Left colon (tissue), 2 donors: ENCODE data around the gene CADM1. TPM values are rescaled to one million over a fixed set of nuclear protein-coding genes. Genes with fewer than 3 reads are reported as not detected.

Experiments
- ATAC-seq: fragments of 200-7000 bp; cut with Tn5 transposase; one replicate; pipeline ENCODE4 v1.9.1; 2020; ENCODE audit warnings: mild to moderate bottlenecking, moderate library complexity
- DNase-seq, 2 donors: peaks; one replicate each; pipeline ENCODE4 v3.0.0-alpha.2; 2020
- intact Hi-C, 2 donors: fragments of 100-400 bp; cut with DNase I in 1 of 2; cut with micrococcal nuclease in 1 of 2; formaldehyde crosslinking; loops; one replicate each; pipeline versions ENCODE4 v1.11.2 to v1.14.0; 2022; cut with DNase I, micrococcal nuclease
- total RNA-seq, 2 donors: library from RNA; stranded (reverse); fragmentation: NEBNext Ultra II Directional; extraction: Animal tissue kit (Norgen Biotek cat#: 25700); gene quantifications; one replicate each; pipeline ENCODE4 v1.2.1, GENCODE V29; 2021
- donor health status: DM: no; HTN: no; CAD: no.
- donor health status: DM: yes; HTN: yes; CAD: no.

Gene CADM1
- total RNA-seq, 2 donors from 2014 or later: 3.8 to 5.8 TPM

DNA sequence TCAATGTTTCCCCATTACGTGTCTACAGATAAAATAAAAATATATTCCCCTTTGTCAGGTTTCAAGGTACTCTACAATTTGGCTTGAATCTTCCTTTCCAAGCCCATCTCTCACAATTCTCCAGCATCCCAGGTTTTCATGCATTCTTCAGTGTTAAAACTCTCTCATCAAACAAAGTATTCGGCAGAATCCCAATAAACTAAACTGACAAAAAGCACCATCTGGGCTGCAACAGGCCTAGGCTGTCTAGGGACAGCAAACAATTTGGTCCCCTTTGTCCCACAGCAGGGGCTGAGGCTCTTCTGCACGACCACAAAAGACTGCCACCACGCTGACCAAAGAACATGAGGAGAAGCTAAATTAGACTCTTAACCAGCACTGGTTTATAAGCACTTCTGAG lies 159.4 kb downstream of the CADM1 start:
- intact Hi-C loops: no loop called here
- no peak for DNase-seq
- no peak for ATAC-seq

DNA sequence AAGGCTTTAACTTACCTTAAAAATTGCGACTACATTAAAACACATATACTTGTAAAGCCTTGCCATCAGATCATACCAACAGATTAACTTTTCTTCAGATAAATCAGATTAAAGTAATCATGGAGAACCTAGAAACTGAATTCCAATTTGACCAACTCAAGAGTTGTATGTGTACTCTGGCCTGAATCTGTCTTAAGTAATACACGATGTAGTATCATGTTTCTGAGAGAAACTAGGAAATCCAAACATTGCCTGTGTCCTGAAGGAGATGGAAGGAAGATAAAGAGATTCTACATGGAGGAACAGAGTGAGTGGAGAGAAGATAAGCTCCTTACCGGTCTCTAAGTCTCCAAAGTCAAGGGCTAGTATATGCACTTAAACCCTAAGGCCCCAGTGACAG lies 162.1 kb downstream of the CADM1 start:
- no peak for ATAC-seq

DNA sequence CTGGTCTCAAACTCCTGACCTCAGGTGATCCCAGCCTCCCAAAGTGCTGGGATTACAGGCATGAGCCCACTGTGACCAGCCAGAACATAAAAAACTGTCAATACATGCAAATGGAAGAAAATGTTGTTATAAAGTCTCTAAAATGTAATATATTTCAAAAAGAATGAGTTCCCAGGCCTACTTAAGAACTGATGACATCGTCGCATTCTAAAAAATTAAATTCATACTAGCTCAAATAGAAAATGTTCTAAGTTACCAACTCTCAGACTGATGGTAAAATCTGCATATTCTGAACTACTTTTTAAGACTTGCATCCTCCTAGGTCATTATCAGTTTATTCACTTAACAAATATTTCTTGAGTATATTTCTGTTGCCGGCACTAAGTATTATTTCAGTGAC lies 163.3 kb downstream of the CADM1 start:
- DNase-seq: no peak
- intact Hi-C loops: no loop called here
- ATAC-seq: no peak

More for the DNA sequence above, 162.1 kb downstream of the CADM1 start:
- intact Hi-C loops: no loop called here
- DNase-seq: no peak

DNA sequence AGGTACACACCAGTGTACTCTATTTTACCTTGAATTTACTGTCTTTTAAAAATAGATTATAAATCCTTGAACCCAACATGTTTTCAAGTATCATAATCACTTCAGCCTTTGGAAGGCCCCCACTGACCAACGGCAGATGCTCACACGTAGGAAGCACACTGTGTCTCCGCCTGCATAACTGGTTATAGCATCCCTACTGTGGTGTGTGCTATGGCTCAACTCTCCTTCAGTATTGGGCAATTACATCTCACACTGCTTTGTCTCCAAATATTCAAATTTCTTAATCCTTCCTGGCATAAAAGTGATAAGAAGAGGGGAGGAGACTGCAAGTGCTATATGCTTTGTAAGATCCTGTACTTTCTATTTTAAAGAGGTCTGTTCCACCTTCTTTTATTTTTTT lies 165.7 kb downstream of the CADM1 start:
- no peak for ATAC-seq
- intact Hi-C loops: loop anchor here in 1 of 2 donors (10.0 kb wide), 1 partner anchor 156 kb away; no protein-coding TSS in a partner anchor
- no peak for DNase-seq

DNA sequence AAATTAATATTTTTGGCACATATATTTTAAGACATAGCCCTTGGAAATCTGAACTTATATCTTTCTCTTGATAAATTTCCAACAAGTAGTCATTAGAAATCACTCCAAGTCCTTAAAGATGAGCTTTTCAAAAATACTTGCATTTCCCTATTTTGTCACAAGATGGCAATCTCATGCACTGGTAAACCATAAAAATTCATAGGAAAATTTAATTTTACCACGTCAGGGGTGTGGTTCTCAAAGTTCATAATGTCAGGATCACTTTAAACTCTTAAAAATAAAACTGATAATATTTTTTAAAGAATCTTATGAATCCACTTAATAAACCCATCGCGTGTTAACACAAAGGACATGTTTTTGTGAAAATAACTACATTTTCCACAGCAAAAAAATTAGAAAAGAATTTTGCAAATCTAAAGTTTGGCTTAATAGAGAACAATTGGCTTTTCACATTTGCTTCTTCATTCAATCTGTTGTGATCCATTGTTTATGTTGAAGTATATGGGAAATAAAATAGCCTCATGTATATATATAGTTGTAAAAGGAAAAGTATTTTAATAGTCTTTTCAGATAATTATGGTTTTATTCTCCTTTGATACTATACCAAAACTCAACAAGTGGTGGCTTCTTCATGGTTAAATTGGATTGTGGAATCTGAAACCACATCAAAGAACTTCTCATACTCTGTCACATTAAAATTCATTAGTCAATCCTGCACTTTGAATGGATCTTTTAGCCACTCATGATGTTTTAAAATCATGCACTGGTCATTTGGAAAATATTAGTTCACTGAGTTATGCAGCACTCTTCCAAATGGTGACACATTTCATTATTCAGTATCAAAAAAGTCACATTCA lies 169.1 kb downstream of the CADM1 start:
- ATAC-seq (no peak), DNase-seq (no peak)
- intact Hi-C loops: loop anchor here in 1 of 2 donors (5.0 to 10.0 kb wide), 2 partner anchors 160 to 942 kb away; no protein-coding TSS in a partner anchor

DNA sequence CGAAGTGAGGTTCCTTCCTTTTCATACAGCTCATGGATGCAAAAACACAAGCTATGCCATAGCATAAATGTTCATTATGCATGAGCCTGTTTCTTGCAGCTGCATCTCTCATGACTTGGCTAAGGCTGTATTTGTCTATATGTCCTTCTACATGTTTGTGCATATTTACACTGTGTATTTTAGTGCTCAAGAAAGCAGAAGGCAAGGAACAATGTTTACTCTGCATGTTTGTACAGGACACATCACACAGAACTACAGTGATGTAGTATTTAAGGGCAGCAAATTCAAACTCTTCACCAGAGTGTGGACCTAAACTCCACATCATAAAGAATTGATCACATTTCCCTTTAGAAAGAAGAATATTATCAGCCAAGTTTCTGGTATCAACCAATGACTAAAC lies 170.3 kb downstream of the CADM1 start:
- no peak for DNase-seq
- peak; percentile 25 for ATAC-seq
- intact Hi-C loops: loop anchor here in 1 of 2 donors (5.0 to 10.0 kb wide), 2 partner anchors 161 to 943 kb away; no protein-coding TSS in a partner anchor

DNA sequence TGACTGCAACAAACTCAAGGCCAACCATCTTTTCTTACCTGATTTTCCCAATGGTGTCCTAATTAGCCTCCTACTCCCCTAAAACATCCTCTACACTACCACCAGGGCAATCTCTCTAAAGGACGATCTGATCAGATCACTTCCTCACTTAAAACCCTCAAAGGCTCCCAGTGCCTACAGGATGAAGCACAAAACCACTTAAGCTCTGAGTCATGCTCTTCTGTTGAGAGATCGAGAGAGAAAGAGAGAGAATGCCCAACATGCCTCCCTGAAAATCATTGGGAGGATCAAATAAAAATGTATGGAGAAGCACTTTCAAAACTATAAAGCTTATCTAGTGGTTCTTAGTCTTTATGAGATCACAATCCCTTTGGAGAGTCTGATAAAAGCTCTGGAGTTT lies 171.1 kb downstream of the CADM1 start:
- intact Hi-C loops: loop anchor here in 1 of 2 donors (5.0 to 10.0 kb wide), 2 partner anchors 162 to 944 kb away; no protein-coding TSS in a partner anchor
- ATAC-seq (no peak), DNase-seq (no peak)

DNA sequence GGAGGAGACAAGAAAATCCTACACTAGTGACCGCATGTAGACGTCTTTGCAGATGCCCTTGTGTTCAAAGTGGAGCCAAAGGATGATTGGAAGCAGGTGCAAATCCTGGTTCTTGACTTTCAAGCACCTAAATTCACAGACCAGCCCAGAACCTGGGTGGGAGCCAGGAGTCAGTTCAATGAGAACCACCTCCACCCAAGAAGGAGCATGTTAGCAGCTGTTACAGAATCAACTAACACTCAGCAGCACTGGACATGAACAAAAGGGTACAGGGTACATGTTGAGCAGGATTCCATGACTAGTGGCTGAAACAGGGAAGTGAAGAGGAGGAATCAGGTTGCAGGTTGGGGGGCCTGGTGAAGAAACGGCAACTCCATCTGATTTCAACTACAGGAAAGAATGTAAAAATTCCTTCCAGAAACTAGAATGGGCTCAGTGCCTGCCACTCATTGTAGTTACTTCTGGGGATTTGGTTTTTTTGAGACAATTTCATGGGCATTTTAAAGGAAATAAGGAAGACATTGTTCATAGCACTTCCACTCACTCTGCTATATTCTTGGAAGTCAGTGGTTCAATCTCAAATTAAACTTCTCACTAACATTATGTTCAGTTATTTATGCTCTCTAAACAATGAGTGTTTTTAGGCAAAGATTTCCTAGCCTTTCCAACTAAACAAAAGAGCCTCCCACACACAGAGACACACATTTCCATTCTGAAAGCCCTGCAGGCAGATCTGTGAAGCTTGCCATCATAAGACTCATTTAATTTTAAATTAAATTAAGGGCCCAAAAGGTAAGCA lies 173.3 kb downstream of the CADM1 start:
- DNase-seq: no peak
- intact Hi-C loops: loop anchor here in 1 of 2 donors (5.0 to 10.0 kb wide), 2 partner anchors 164 to 946 kb away; no protein-coding TSS in a partner anchor
- no peak for ATAC-seq

DNA sequence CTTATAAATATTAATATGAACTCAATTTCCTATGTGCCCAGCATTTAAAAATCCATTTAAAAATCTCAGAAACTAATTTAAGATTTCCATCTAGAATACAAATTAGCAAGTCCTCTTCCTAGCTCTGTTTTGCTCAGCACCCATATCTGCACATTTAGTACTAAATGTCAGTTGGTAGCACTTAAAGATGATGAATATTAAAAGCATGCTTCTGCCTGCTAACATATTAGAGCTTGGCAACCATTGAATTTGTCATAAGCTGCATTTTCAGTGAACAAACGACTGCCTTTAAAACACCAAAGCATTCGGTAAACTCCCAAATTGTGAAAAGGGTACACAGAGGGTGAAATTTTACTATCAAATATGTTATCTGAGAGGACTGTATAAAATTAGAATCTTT lies 177.7 kb downstream of the CADM1 start:
- ATAC-seq: no peak
- intact Hi-C loops: no loop called here
- no peak for DNase-seq

DNA sequence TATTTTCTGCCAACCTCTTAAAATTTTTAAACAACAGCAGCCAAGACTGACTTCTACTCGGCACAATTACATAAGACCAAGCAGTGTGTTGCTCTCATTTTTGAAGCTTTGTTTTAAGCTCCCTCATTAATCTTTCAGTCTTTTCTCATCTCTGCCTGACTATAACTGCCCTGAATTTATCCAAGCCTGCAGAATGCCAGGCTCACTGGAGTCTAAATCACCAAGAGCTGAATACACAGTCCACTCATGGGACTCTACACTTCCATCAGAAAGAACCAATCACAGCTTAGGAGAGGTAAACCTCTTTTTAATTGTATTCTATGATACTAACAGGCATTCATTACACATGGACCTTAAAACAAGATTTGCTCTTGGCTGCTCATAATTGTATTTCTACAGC lies 178.7 kb downstream of the CADM1 start:
- DNase-seq: no peak
- intact Hi-C loops: no loop called here

DNA sequence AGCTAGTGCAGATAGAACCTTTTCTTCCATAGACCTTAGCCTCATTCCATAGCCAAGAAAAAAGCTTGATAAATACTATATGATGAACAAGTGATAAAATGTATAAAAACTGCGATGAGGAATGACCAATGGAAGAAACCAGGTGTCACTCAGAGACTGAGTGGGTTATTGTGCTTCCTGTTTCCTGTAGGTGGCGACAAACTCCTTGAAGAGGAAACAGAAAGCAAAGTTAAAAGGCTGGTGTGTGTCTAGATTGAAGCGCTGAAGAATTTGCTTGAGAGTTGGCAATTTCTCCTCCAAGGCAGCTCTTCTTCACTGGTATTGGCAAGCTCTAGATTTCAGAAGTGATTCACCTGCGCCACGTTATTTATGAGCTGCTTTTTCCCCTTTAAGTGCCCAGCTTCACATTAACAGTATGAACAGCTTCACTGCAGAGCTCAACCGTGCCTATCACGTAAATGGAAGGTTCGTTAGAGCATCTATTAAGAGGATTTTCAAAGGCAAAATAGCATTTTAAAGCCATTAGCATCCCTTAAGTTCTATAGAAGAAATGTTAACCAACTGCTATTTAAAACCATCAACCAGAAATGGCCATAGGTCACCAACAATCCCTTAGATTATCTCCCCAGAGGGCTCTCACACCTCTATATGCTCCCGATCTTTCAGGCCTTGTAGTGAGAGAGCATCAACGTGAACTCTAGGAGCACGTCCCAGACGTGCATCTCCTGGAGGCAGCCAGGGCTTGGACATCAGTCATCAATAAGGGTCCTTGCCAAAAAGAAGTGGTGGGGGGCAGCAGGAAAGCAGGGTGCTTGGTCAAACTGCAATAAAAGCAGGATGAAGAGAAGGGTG lies 179.4 kb downstream of the CADM1 start:
- intact Hi-C loops: no loop called here
- DNase-seq (no peak), ATAC-seq (peak; percentile 89)

More for the DNA sequence above, 178.7 kb downstream of the CADM1 start:
- no peak for ATAC-seq

DNA sequence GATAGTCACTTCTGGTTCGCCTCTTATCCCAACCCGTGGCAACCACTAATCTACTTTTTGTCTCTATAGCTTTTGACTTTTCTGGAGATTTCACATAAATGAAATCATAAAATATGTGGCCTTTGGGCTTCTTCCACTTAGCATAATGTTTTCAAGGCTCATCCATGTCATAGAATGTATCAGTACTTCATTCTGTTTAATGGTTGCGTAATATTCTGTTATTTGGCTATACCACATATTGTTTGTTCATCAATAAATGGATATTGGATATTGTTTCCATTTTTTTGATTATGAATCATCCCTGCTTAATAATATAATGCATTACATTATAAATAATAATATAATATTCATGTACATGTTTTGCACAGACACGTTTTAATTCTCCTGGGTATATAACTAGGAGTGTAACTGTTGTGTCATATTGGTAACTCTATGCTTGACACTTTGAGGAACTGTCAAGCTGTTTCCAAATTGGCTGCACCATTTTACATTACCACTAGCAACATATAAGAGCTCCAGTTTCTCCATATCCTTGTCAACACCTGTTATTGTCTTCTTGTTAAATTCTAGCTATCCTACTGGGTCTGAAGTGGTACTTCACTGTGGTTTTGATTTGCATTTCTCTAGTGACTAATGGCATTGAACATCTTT lies 181.5 kb downstream of the CADM1 start:
- ATAC-seq: no peak
- intact Hi-C loops: no loop called here

DNA sequence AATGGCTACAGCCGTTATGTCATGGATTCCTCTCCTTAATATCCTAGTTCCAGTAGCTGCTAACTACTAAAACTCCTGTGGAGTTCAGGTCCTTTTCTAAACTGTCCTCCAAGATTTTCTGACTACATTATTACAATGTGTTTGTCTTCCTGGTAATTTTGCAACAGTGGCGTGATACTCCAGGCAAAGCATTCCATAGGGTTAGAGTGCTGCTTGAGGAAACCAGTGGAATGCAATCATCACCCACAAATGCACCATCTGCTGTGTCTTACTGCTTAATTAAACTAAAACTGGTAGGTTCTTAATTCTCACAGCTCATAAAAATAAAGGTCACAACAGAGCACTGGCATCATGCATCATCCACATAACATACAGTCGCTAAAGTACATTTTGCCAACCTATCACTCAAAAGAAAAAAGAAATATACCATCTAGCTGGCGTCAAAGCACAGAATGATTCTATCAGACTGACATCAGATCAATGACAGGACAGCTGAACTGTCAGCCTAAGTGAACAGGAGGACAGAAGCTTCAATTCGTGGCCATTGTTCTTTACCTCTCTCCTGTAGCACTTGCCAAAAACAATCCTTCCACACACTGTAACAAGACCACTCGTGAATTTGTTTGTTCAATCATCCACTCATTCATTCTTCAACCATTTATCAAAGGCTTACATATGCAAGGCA lies 182.5 kb downstream of the CADM1 start:
- intact Hi-C loops: no loop called here
- ATAC-seq (no peak), DNase-seq (no peak)

More for the DNA sequence above, 181.5 kb downstream of the CADM1 start:
- DNase-seq: no peak

DNA sequence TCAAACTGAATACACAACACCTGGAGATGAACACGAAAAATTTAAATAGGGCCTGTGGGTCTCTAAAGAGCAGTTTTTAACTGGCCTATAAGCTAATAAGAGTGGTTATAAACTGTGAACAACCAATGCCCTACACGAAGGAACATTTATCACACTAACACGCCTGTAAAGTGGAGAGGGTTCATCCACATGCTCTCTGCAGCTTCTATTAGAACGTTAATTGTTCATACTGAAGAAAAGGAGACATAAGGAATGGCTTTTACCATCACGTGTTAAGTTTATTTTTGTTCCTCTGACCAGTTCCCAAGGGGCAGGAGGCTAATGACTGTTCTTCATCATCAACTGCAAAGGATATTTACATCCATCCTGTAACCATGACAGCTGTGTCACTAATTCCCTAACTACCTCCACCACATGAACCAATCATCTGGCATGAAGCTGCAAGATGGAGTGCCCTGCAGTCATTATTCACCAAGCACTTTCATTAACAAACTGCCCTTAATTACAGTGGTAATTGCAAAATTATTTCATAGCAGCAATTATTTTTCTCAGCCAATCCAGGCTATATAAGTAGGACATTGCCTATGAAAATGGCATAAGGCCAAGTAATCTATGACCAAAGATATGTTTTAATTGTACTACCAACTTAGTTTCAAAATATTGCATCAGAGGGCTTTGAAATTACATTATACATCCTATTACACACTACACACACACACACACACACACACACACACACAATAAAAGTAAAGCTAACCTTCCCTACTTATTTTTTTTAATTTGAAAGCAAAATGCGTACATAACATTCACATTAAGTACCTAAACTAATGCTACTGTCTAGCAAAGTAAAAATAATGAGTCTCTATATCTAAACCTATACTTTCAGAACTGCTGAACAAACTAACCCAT lies 186.7 kb downstream of the CADM1 start:
- intact Hi-C loops: no loop called here
- peak; percentile 11 for ATAC-seq
- DNase-seq: no peak

DNA sequence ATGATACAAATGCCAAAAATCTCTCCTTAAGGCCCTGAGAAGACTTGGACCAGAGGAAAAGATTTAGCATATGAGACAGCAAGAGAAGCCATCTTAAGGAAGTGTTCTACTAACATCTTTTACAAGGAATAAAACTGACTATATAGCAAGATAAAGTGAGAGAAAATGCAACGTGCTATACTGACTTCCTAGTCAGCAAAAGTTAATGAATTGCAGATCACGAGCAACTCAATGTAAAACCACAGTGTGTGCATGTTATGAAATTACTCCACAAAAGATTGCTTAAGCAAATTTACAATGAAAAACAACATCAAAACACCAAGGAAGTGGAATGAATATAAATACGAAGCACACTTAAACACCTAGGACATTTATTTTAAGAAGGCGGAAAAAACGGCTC lies 187.5 kb downstream of the CADM1 start:
- DNase-seq (no peak), ATAC-seq (peak; percentile 97)
- intact Hi-C loops: no loop called here

DNA sequence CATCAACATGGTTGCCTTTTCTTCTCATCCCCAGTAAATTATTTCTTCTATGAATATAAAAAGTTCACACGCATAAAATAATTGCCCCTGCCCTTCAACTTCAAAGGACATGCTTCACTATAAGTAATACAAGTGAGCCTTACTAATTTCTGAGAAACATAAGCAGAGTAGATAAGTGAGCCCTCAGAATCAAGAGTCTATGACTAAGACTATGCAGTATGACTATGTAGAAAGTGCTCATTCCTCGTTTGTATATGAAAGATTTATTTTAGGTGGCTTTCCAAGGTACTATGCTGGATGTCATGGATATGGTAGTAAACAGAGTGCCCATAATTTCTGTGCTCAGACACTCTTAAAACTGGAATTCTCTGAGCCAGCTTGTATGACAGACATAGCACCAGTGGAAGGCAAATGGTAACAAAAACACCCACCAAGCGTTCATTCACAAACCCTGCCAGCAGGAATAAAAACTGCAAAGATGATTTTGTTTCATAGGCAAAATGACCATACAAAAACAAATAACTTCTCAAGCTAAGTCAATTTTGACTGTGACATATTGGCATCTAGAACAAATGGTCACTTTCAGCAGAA lies 189.8 kb downstream of the CADM1 start:
- ATAC-seq (no peak), DNase-seq (no peak)
- intact Hi-C loops: no loop called here
